SW 1271 (cell line): ENCODE measurements around the gene MMP10.
"Not testable (repeated sequence)": the region's sequence is repeated elsewhere in the genome, so short reads cannot be mapped to it uniquely, and the experiment has no call there.

Experiments used
- DNase-seq, 2 experiments: peaks; one replicate each; lab custom pipeline; 2025; lab: John Stamatoyannopoulos, UW

MMP10 gene

GRCh38 chr11:102783016-102783415 lies 2.6 kb upstream of the MMP10 start:
- no peak for DNase-seq

DNA sequence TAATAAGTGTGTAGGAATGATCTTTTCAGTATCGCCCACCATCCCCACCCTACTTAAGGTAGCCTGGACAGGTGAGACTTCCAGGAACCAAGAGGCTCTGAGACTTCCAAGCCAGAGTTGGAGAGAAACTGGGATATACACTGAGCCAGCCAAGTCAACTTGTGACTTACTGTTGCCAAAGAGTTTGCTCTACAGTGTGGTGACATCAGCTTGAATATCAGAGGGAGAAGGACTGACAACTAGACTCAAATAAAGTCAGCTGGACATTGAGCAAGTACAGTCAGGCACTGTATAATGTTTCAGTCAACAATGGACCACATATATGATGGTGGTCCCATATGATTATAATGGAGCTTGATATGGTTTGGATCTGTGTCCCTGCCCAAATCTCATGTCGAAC lies 1.2 kb upstream of the MMP10 start:
- no peak for DNase-seq

GRCh38 chr11:102776454-102776853 lies 4.0 kb downstream of the MMP10 start:
- no peak for DNase-seq

- no peak for DNase-seq
Observed at GRCh38 chr11:102773386-102773785, 7.0 kb downstream of the MMP10 start.

DNA sequence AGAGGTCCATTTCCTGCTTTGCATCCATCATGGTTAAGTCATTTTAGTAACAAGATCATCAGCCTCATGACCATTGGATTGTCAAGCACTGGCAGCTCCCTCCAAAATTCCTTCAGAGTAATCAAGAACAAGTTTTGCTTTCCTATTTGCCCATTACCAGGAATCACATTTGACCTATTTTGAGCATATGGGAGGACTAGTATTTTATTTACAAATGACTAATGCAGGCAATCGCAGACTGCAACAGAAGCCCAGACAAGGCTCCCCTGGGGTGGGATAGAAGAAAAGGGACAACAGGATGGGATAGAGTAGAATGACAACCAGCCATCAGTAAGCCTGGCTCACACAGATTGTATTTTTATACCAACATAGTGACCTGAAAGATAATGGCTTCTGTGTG lies 9.1 kb downstream of the MMP10 start:
- DNase-seq: no peak

DNA sequence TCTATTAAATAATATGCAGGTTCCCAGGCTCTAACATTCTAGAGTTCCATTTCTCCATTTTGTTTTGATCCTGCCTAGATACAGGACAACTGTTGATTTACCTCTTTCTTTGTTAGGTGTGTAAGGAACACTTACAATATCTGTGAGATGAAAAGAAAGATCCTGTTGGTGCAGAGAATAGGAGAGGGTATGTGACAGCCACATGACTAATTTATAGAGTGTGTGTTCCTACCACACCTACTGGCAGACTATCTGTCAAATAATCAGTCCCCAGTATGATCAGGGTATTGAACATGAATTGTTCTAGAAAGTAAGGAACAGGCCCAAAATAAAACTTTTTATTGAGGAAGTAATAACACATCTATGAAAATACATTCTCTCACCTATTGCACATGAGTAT lies 10.2 kb downstream of the MMP10 start:
- DNase-seq: no peak

GRCh38 chr11:102767800-102768199 lies 12.6 kb downstream of the MMP10 start:
- DNase-seq: no peak

- DNase-seq: peak; percentile 25 to 66
Observed at GRCh38 chr11:102763440-102763839, 17.0 kb downstream of the MMP10 start.

GRCh38 chr11:102762361-102762767 lies 18.1 kb downstream of the MMP10 start:
- peak; percentile 30 to 83 for DNase-seq

DNA sequence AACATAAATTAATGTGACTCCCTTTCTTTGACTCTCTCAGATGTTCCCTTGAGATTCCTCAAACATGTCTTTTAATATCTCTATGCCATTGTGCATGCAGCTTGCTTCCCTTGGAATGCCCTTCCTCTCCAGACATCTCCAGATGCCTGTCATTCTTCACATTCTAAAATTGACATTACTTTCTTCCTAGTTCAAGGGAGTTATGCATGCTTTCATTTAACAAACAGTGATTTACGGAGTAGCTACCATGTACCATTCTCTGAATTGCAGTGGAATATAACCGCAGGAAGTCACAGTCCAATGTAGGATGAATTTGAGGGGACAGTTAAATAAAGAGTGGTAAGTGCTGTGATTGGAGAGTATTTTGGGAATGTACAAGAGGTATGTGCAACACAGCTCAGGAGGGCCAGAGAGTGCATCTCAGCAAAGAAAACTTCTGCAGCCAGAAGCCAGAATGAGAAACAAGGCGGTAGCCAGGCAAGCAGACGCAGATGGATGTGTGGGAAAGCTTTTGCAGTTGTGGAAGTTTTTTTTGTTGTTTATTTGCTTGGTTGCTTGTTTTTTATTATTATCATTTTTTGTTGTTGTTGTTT lies 18.7 kb downstream of the MMP10 start:
- peak; percentile 52 to 86 for DNase-seq

GRCh38 chr11:102760344-102761035 lies 19.9 kb downstream of the MMP10 start:
- DNase-seq: peak; percentile 97 to 100

GRCh38 chr11:102757823-102758549 lies 22.4 kb downstream of the MMP10 start:
- DNase-seq: peak; percentile 49 to 60

DNA sequence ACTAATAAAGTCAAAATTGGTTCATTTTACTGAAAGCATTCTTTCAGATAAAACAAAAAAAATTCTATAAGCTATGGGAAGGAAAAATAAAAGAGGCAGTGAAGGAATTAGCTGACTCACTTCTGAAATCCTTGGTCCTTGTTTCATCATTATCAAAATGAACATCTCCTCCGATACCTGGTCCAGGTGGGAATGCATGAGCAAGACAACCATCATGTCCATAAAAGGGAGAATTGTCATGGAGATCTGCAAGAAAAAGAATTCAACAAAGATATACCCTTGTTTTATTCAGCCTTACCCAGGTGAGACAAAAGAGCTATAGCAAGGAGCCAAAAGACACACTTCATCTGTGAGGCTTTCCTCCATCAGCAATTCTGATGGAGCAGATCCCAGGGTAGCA lies 27.2 kb downstream of the MMP10 start:
- DNase-seq: no peak

GRCh38 chr11:102751673-102752072 lies 28.8 kb downstream of the MMP10 start:
- no peak for DNase-seq

GRCh38 chr11:102749101-102749722 lies 31.2 kb downstream of the MMP10 start:
- DNase-seq: no peak

- not testable (repeated sequence) for DNase-seq
Observed at GRCh38 chr11:102746746-102747578, 33.5 kb downstream of the MMP10 start.

- DNase-seq: peak in 1 of 2 experiments; percentile 24
Observed at GRCh38 chr11:102734650-102735049, 45.8 kb downstream of the MMP10 start.

DNA sequence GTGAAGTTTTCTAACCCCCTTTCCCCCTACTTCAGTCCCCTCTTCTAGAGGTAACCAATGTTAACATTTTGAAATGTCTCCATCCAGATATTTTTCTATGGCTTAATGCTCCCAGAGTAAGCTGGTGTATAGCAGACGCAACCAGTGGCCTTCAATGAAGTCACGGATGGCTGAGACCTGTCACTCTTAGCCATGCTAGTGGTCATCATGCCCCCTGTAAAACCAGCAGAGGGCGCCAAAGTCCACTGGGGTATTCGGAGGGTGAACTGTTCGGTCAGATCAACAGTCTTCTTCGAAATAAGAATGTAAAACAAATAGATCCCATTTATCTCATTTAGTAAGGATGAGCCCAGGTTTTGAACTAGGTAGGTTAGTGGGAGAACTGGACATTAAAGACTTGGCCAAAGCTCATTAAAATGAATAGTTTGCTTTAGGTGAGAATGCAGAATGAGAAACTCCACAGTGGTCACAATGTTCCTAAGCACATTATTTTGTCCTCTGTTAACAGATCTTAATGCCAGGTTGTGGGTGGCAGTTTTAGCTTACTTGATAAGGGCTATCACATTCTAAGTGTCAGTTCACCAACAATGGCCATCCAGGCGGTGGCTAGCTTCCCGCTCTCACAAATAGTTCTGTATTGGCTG lies 47.1 kb downstream of the MMP10 start:
- peak; percentile 60 to 76 for DNase-seq

DNA sequence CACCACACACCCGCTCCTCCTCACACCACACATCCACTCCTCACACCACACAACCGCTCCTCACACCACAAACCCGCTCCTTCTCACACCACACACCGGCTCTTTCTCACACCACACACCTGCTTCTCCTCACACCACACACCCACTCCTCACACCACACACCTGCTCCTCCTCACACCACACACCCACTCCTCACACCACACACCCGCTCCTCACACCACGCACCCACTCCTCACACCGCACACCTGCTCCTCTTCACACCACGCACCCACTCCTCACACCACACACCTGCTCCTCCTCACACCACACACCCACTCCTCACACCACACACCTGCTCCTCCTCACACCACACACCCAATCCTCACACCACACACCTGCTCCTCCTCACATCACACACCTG lies 49.5 kb downstream of the MMP10 start:
- not testable (repeated sequence) for DNase-seq

DNA sequence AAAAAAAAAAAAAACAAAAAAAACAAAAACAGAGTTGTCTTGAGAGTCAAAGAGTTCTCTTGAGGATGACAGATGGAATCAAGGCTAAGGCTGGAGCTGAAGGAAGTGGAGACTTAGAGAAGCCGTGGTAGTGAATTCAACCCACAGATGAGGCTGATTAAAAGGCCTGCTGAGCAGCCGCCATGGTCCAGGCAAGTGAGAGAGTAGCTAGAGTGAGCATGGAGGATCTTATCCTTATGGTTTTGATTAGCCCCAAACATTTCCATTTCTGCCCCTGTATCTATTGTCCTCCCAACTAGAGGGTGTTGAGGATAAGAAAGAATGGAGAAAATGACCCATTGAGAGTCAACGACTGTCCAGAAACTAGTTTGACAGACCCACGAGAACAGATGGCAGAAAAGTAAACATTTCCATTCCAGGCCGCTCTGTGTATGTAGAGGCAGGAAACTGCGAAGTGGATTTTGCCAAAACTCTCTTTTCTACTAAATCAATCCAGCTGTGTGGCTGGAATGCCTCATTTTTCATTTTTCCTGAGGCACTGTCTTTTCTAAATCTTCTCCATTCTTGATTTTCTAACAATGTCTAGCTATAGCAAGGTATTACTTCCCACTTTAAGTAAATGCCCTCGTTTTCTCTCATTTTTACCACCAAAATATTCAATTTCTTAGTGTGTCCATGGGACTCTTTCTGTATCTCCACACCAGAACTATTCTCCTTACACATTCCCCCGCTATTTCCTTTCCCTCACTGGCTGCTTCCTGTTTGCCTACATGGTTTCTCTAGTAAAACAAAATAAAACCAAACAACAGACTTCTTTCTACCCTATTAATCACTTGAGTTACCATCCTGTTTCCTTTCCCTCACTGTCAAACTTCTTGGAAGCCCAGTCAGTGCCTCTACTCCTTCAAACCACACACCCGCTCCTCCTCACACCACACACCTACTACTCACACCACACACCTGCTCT lies 50.3 kb downstream of the MMP10 start:
- DNase-seq: peak in 1 of 2 experiments; percentile 64
